HG03342 (cell line): Measurements from ENCODE around the gene PKDCC.
"Not testable (repeated sequence)": the region's sequence is repeated elsewhere in the genome, so short reads cannot be mapped to it uniquely, and the experiment has no call there.

Experiments used
- ATAC-seq: cut with Tn5 transposase; IDR thresholded peaks from one replicate; pipeline ENCODE4 v1.9.1; 2021; ENCODE audit warnings: mild to moderate bottlenecking, moderate library complexity; ENCODE audit not compliant: unreplicated experiment

PKDCC gene

DNA sequence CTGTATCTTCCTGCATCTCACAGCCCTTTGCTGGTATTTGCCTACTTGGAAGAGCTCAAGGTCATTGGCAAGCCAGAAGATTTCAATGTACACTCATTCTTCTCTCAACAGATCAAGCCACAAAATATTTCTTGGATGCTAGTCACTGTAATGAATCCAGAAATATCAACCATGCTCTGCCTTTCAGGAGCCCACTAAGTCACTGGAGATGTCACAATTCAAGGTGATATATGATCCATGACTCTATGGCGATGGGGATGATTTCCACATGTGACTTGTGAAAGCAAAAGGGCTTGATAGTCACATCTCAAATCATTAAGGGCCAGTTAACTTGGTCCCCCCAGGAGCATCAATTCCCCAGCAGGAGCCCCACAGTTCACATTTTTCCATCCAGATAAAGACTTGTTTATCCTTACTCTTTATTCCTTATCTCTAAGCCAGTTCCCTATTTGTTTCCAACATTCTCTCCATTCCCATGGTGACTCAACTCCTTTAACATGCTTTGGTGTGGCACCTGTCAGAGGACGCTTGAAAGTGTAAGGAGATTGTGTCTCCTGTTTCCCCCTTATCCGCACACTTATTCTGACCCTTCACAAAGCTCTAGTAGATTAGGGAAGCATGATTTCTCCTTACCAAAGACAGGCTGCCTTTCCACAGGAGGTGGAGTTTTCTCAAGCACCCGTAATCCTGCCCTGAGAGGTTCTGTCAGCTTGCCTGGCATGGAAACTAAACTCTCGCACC lies 15.8 kb downstream of the PKDCC start:
- ATAC-seq = no peak

DNA sequence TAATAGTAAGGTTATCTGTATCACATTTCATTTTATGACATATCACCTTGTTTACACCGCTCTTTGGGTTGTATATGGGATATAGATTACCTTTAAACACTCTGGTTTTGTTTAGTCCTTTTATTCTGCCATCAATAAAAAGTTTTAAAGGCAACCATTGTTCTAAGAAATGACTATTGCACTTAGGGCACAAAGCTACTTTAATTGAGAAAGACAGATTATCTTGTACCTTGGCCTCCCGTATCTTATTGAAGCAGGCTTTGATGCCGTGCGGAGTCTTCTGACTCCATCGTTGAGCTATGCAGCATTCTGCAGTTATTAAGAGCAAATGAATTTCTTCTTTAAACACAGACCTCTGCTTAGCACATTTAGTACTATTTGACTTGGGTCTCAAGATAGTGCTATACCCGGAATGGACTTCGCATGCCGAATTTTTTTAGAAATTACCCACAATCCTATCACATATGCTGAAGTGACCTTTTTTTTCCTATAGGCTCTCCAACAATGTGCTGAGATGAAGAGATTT lies 16.7 kb downstream of the PKDCC start:
- no peak for ATAC-seq

DNA sequence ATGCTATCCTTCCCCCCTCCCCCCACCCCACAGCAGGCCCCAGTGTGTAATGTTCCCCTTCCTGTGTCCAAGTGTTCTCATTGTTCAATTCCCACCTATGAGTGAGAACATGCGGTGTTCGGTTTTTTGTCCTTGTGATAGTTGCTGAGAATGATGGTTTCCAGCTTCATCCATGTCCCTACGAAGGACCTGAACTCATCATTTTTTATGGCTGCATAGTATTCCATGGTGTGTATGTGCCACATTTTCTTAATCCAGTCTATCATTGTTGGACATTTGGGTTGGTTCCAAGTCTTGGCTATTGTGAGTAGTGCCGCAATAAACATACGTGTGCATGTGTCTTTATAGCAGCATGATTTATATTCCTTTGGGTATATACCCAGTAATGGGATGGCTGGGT lies 17.9 kb downstream of the PKDCC start:
- ATAC-seq = not testable (repeated sequence)

DNA sequence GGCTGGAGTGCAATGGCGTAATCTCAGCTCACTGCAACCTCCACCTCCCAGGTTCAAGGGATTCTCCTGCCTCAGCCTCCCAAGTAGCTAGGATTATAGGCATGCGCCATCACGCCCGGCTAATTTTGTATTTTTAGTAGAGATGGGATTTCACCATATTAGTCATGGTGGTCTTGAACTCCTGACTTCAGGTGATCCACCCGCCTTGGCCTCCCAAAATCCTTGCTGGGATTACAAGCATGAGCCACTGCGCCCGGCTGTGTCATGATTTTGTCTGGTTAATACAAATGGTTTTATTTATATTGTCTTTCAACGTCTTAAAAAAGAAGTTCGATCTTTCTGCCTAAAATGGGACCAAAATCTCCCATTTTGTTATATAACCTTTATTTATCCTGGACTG lies 19.2 kb downstream of the PKDCC start:
- ATAC-seq = not testable (repeated sequence)

DNA sequence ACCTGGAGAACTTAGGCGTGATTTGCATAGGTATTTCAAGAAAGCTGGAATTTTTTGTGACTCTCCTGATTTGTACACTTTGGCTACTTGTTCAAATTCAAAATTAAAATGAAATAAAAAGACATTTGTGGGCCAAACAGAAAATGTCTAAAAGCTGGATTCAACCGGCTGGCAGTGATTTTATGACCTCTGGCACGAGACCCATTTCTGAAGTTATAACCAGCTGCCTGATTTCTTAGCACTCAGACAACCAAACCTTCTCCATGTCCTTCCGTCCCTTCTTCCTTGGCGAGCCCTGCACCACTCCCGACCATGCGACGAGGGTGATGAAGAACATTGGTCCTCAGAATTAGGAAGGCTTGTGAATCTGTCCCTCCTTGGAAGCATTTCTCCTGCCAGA lies 19.7 kb downstream of the PKDCC start:
- no peak for ATAC-seq

DNA sequence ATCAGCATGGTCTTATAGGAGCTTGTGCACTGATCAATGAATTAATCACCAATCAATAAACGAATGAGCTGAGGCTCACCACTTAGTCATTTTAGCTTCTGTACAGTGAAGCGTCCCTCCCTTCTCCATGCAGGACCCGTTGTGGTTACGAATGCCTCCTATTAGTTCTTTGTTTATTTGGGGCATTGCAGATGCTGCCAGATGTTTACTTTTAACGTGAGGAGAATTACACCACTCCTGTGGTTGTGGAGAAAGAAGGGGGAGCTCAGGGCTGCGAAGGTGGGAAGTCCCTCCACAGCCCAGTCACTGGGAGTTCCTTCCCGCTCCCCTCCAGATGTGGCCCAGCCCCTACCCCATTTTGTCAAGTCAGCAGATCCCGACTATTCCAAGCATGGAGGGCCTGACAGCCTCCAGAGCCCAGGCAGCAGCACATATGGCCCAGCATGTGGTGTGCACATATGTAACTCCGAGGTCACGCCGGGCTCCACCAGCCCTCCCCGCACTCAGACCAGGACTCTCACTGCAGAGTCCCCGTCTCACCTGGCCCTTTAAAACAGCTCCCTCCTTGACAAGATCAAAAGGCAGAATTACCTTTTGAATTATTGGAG lies 20.9 kb downstream of the PKDCC start:
- no peak for ATAC-seq

DNA sequence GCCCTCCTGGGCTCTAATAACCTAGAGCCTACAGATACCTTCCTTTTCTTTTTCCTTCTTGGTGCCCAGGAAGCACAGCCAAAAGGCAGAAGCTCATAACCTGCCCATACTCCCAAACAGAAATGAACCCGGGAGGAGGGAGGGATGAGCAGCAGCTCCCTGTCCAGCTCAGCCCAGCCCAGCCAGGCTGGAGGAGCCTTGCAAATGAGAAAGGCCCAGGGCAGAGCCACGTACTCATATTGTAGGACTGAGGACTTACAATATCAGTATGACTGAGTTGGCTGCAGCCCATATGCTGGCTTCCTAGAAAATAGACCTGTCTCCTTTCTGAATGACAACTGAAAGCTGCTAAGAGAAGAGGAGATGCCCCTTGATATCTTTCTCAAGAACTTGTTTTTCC lies 21.7 kb downstream of the PKDCC start:
- ATAC-seq = no peak

DNA sequence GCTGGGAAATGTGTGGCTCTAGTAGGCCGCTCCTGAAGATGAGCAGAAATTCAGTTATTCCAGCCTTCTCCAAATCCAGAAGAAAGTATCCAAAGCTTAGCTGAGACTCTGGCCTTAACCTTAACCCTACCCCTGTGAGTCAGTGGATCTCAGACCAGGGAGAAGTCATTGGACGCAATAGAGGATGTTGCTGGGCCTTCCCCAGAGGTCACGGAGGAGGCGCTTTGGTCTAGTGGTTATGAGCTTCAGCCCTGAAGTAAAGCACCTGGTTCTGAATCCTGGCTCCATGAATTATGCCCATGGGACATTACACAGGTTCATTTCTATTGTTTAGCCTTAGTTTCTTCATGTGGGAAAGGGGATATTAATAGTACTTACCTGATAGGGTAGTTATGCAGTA lies 24.0 kb downstream of the PKDCC start:
- no peak for ATAC-seq

DNA sequence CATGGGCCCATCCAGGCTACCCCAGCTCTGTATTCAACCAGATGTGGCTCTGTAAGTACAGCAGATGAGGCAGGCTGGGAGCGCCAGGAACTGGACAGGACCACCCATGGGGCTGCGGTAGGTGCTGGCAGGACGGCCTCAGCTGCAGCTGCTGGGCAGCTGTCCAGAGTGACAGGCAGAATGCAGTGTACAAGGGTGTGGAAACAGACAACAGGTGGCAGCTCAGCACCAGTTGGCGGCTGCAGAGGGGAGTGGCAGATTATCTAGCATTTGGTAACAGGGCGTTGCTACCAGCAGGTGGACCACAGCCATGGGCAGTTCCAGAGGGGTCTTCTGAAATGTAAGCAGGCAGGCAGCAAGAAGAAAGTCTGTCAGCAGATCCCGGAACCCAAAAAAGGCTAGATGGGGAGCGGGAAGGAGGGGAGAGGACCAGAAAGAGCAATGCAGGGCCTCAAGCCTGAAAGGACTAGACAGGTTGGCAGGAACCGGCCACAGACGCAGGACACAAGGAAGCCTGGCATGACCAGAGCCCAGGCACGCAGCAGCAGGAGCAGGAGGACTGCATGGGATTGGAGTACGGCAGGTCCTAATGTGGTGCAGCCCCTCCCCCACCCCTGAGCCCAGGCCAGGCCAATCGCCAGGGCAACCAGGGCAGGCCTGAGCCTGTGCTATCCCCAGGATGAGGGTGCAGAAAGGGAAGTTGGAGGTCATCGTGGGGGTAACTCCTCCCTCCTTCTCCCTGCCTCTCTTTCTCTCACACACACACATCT lies 24.7 kb downstream of the PKDCC start:
- ATAC-seq = no peak

DNA sequence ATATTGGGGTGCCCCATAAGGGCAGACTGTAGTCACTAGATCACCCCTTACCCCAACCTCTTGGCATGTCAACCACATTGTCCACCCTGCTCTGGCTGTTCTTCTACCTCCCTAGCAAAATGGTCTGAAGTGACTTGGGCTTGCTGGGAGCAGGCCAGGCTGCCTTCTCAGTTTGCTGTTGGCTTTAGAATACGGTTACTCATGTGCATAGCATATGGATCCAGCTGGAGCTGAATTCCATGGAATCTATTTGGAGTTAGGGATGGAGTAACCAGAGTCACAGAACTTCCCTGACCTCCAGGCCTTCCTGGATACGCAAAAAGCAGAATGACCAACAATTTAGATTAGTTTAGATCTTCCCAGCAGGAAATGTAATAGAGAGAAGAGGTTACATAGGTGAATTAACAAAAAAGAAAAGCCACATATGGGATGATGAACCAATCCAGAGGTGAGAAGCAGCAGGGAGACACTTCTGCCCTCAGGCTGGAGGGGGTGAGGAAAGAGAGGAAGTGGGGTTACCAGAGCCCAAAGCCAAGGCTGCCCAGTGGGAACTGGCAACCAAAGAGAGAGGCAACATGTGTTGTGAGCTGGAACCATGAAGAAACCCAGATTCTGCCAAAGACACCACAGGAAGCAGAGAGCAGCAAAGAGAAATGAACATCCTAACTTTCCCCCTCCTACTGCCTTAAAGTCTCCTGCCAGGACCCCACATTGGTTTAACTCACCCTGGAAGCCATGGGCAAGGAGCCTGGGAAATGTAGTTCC lies 26.1 kb downstream of the PKDCC start:
- ATAC-seq = no peak

DNA sequence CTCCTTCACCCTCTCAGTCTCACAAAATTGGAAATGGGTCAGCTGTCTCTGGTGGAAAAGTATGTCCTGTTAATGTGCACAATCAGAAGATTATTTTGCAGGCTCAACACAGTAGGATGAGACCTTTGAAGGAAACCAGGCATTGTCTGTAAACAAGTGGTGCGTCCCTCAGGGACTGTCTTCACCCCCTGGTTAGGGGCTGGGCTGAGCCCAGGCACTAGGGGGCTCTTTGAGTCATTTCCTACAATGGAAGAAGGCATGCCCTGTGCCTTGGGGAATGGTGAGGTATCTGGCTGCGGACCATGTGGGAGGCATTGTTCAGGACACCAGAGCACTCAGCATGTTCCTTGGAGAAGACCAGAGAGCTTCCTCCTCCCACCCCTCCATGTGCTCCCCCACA lies 26.8 kb downstream of the PKDCC start:
- ATAC-seq = no peak

DNA sequence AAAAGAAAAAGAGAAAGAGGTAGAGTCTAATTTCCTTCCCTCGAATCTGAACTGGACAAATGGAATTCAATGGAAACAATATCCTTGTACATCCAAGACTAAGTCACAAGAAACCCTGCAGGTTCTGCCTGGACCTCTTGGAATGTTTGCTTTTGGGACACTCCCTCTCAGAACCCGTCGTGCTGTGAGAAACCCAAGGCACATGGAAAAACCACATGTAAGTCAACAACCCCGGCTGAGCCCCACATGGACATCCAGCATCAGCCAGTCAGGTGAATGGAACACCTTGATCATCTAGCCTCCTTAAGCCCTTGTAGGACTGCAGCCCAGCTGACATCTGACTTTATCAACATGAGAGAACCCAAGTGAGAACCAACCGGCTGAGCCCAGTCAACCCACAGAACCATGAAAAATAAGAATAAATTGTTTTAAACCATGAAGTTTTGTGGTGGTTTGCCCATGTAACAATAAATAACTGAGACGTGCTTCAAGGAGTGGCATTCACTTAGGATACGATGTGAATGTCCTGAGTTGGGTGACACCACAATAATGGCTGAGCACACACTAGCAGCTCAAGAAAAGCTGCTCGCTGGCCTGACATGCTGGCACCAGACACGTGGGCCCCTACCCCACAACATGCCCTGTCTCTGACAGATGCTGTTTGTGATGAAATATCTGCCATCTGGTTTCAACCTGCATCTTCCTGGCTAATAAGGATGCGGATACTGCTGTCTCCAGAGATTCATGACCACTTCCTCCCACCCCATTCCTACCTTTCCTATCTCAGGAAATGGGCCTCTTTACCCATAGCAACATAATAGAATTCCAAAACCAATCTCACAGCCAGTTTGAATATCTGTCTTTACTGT lies 28.8 kb downstream of the PKDCC start:
- ATAC-seq = no peak

DNA sequence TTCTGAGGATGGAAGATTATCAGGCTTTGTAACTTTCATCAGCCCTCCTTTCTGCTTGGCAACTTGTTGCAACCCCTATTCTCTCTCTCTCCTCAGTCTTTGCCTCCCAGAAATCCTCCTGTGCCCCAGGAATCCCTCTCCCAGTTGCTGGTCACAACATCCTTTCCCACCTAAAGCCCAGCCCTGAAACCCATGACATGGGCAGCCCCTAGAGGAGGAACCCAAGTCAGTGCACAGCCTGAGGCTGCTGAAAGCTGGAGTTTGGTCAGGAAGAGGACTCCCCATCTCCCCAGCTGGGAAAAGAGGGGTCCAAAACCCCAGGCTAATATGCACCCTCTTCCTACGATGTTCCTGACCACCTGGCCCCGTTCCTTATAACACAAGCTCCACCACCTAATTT lies 29.5 kb downstream of the PKDCC start:
- no peak for ATAC-seq

DNA sequence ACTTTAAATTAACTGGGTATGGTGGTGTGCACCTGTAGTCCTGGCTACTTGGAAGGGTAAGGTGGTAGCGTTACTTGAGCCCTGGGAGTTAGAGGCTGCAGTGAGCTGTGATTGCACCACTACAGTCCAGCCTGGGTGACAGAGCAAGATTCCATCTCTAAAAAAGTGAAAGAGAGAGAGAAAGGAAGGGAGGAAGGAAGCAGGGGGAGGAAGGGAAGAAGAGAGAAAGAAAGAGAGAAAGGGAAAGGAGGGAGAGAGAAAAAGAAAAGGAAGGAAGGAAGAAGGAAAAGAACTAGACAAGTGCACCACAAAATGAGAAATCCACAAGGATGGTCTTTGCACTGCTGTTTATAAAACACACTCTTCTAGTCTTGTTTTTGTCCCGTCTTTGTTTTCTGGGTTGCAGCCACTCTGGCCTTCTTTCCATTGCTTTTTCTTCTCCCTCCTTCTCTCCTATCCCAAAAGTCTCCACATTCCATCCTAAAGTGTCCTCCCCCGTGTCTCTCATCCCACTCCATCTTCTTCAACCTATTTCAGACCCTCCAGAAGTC lies 32.0 kb downstream of the PKDCC start:
- no peak for ATAC-seq

DNA sequence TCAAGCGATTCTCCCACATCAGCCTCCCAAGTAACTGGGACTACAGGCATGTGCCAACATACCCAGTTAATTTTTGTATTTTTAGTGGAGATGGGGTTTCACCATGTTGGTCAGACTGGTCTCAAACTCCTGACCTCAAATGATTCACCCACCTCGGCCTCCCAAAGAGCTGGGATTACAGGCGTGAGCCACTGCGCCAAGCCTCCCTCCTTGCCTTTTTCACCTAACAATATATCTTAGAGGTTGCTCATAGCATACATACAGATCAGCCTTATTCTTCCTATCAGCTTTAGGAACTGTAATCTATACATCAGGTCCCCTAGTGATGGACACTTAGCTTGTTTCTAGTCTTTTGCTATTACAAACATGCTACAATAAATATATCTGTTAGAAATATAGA lies 33.3 kb downstream of the PKDCC start:
- ATAC-seq = not testable (repeated sequence)

DNA sequence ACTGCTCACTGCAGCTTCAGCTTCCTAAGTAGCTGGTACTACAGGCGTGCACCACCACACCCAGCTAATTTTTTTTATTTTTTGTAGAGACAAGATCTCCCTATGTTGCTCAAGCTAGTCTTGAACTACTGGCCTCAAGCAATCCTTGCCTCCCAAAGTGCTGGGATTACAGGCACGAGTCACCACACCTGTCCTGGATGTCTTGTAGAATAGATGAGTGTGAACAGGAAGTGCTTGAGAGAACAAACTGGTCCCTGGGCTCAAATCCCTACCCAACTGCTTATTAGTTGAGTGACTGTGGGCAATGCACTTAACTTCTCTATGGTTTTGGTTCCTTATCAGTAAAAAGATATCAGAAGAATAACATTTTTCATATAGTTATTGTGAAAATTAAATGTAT lies 34.2 kb downstream of the PKDCC start:
- ATAC-seq = no peak

DNA sequence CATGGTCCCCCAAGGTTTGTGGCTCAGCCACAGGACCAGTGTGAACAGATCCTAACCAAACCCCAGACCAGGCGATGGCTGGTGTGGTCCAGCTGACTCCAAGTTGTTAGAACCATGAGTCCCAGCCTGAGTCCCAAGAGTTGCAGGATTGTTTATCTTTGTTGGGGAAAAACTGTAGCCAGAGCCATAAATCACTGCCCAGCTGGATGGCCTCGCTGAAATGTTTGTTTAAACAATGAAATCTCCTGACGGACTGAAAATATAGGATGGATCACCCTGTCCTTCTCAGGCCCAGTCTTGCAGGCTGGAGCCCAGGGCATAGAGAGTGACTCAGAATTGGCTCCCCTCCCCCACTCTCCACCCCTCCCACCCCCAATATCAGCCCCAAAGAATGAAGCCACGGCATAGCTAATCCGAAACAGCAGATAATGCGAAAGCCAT lies 36.4 kb downstream of the PKDCC start:
- ATAC-seq = no peak

DNA sequence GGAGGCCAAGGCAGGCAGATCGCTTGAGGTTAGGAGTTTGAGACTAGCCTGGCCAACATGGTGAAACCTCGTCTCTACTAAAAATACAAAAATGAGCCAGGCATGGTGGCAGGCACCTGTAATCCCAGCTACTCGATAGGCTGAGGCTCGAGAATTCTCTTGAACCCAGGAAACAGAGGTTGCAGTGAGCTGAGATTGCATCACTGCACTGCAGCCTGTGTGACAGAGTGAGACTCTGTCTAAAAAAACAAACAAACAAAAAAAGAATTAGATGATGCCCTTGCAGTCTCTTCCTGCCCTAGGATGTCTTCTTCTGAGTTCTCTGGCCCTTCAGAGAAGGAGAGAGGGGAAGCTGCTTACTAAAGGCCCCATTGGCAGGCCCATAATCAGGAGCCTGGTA lies 37.2 kb downstream of the PKDCC start:
- not testable (repeated sequence) for ATAC-seq

DNA sequence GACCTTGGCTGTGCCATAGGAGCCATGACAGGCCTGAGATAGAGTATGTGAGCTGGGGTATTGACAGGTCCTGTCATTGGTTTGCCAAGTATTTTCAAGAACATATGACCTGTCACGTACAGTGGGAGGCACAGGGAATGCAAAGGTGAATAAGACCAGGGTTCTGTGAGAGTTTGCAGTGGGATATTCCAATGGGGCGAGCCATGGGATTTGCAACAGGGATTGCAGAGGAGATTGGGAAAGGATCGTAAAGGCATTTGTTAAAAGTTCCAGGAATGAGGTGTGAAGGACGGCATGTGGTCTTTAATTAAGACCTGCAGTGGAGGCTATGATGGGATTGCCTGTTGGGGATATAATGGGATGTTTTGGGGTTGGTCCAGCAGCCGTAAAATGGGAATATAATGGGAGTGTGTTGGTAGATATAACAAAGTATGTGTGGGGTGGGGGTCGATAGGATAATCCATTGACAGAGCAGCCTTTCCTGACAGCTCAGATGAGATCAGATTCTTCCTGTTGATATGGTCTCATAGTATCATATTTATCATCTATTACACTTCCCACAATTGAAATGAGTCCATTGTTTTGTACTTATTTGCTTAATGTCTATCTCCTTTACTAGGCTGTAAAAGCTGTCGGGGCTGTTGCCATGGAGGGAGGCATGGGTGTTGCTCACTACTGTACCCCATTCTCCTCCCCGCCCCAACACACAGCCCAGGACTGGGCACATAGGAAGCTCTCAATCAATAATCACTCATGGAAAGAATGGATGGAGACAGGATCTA lies 38.1 kb downstream of the PKDCC start:
- no peak for ATAC-seq
